HL-60/S4 treated with retinoic acid at 250 ng/mL for 4 days and 3 days (cell line): ENCODE results near the gene GTPBP2.
"Not testable (repeated sequence)": the region's sequence is repeated elsewhere in the genome, so short reads cannot be mapped to it uniquely, and the experiment has no call there.

ENCODE experiments used
- in situ Hi-C: fragments of 300-500 bp; cut with MboI; formaldehyde crosslinking; loops from 2 replicates; pipeline ENCODE4 v1.7.0; 2022; ENCODE audit warnings: low sequenced_read_pairs

GTPBP2 gene

DNA sequence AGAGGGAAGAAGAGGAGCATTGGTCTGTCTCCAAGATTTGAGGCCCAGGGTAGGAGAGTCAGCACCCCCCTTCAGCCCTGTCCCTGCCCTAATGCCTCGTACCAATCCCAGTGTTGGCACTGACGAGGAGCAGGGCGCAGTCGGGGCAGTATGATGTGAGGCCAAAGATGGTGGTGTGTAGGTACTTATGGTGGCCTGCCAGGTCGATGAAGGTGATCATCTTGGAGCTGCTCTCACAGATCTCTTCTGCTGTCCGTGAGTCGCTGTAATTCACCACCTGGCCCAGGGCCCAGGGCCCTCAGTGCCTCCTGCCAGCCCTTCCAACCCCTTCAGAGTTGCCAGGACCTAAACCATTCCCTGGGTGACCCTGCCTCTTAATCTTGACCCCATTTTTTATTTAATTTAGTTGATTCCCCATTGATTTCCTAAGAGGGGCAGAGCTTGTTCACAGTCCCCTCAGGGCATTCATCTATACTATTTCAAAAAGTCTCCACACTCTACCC, 4.2 kb downstream of the GTPBP2 start:
- in situ Hi-C loops: no loop called here

GRCh38 chr6:43623880-43624785, 4.9 kb downstream of the GTPBP2 start:
- in situ Hi-C loops: no loop called here

GRCh38 chr6:43622541-43622940, 6.5 kb downstream of the GTPBP2 start:
- in situ Hi-C loops: no loop called here

- in situ Hi-C loops: no loop called here
Observed at GRCh38 chr6:43621836-43622180, 7.3 kb downstream of the GTPBP2 start.

DNA sequence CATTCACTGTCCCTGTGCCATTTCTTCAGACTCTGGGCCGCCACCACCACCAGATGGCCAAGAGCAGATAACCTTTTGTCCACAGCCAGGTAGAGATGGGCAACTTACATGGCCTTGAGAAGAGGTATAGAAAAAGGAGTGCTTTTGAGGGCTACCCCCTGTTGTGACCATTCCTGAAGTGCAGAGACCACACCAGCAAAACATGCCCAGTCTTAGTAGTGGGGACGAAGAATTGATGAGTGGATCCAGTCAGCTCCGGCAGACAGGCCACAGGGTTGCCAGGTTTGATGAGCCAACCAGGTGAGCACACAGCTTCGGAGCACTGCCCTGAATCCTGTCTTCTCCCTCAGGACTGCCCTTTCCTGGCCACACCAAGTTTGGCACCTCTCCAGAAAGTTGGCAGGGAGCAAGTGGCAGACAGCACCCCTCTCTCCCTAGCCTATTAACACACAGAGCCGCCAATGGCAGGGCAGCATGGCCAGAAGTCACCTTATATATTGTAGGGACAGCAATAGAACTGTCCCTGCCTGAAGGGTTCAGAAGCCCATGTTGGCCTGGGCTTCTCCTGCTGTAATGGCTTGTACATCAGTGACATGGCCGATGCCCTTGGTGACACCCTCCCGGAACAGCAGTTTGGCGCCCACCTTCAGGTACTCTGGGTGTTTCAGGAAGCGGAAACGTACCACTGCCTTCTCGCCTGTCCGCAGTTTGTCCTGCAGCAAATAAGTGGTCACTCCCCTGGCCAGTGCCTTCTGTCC, 7.8 kb downstream of the GTPBP2 start:
- in situ Hi-C loops: no loop called here

- in situ Hi-C loops: no loop called here
Observed at GRCh38 chr6:43616725-43617472, 12.2 kb downstream of the GTPBP2 start.

DNA sequence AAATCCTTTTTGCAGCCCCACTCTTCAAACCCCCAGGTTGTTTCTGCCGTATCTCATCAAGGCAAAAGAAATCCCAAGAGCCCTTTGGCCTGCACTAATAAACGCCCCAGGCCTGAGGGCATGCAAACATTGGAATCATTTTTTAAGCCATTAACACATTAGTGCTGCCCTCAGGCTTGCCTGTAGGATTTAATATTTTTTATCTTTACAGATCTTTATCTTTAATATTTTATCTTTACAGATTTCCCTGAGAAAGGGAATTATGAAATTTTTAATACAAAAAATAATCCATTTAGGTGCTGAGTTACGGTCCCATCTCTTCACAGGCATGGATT, 14.7 kb downstream of the GTPBP2 start:
- in situ Hi-C loops: no loop called here

DNA sequence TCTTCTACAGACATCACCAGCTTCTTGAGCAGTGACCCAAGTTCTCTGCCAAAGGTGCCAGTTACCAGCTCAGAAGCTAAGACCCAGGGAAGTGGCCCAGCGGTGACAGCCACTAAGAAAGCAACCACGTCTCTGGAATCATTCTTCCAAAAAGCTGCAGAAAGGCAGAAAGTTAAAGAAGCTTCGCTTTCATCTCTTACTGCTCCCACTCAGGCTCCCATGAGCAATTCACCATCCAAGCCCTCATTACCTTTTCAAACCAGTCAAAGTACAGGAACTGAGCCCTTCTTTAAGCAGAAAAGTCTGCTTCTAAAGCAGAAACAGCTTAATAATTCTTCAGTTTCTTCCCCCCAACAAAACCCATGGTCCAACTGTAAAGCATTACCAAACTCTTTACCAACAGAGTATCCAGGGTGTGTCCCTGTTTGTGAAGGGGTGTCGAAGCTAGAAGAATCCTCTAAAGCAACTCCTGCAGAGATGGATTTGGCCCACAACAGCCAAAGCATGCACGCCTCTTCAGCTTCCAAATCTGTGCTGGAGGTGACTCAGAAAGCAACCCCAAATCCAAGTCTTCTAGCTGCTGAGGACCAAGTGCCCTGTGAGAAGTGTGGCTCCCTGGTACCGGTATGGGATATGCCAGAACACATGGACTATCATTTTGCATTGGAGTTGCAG, 15.2 kb downstream of the GTPBP2 start:
- in situ Hi-C loops: no loop called here

DNA sequence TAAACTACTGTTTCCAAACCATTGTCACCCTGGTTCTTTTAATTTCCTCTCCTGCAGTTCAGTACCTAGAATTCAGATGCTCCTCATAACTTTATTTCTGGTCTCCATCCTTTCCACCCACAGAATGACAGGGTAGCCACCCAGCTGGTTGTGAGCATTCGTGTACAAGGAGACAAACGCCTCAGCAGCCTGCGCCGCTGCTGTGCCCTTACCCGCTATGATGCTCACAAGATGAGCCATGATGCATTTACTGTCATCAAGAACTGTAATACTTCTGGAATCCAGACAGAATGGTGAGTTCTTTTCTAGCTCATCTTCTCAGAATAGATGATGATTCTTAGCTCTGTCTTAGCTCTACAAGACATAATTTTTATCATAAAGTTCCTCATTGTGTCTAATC, 18.6 kb downstream of the GTPBP2 start:
- in situ Hi-C loops: no loop called here

- in situ Hi-C loops: no loop called here
Observed at GRCh38 chr6:43609402-43609801, 19.7 kb downstream of the GTPBP2 start.

GRCh38 chr6:43608807-43609206, 20.3 kb downstream of the GTPBP2 start:
- in situ Hi-C loops: no loop called here

GRCh38 chr6:43608310-43608763, 20.7 kb downstream of the GTPBP2 start:
- in situ Hi-C loops: no loop called here

- in situ Hi-C loops: no loop called here
Observed at GRCh38 chr6:43606019-43606418, 23.0 kb downstream of the GTPBP2 start.

GRCh38 chr6:43604174-43604573, 24.9 kb downstream of the GTPBP2 start:
- in situ Hi-C loops: no loop called here

DNA sequence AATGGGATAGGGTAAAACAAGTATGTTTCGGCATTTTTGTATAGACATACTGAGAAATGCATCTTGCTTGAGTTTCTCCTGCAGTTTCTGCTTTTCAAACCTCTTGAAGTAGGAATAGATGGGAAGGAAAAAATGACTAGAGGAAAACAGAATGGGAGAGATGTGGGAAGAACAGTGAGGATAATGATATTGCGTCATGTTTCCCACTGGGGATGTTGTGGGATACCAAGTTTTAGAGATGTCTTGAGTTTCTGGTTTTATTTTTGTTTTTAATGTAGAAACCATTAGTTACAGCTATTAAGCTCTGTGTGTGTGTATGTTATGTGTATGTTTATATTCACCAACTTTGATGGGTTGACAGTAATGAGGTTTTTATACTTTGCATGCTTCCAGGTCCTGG, 28.5 kb downstream of the GTPBP2 start:
- in situ Hi-C loops: no loop called here

DNA sequence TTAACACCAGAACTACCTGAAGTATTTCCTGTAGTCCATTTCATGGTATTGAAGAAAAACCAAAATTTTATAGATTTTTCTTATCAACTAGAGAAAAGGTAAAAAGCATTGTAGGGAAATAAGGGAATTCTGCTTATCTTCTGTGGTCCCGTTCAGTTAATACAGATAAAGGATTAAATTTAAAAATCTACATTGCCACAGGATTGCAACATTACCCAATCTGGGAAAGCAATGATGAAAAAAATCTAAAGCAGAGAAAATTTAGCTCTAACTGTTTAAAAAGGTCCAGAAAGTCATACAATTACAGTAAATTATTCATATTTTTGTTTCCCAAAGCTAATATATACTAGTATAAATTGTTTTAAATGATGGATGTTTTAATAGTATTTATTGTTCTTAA, 35.1 kb downstream of the GTPBP2 start:
- in situ Hi-C loops: no loop called here

GRCh38 chr6:43589564-43589963, 39.5 kb downstream of the GTPBP2 start:
- in situ Hi-C loops: not testable (repeated sequence)

DNA sequence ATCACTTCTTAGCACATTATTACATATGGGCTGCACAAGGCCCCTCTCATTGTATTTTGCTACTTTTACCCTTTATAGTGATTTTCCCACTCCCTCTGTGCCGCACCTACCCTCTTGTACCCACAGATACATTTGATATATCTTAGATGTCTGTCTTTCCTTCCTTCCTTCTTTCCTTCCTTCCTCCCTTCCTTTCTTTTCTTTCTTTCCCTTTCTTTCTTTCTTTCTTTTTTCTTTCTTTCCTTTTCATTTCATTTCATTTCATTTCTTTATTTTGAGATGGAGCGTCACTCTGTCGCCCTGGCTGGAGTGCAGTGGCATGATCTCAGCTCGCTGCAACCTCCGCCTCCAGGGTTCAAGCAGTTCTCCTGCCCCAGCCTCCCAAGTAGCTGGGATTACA, 40.9 kb downstream of the GTPBP2 start:
- in situ Hi-C loops: no loop called here

GRCh38 chr6:43584892-43585570, 44.0 kb downstream of the GTPBP2 start:
- in situ Hi-C loops: no loop called here

DNA sequence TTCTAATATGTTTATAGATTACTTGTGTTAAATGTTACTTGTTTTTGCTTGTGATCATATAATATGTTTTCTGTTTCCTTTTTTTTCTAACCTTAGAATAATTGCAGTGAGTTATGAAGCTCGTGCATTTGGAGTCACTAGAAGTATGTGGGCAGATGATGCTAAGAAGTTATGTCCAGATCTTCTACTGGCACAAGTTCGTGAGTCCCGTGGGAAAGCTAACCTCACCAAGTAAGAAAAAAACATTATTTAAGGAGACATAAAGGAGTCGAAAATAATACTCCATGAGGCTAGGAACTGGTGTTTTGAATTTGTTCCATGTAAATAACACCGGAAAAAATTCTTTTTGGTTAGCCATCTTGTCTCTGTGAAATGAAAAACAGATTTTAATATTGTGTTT, 46.2 kb downstream of the GTPBP2 start:
- in situ Hi-C loops: no loop called here
